ENCODE data around the gene AGO3. TPM values are rescaled to one million over a fixed set of nuclear protein-coding genes. Genes with fewer than 3 reads are reported as not detected.

AGO3 gene
- total and polyA plus RNA-seq, 7 donors, result 2.2 to 17.6 (median 10.4) TPM

GRCh38 chr1:36085126-36085525 lies 154.2 kb downstream of the AGO3 start:
- WGBS, 3 donors, result 74 to 88% (median 77%) methylated on average over 9 of the region's 9 CpGs
- TF ChIP-seq CTCF (IDR thresholded peaks at IDR 0.05), result no peak
- intact Hi-C loops (cut with DNase I), result no loop called here

GRCh38 chr1:36085686-36086526 lies 155.0 kb downstream of the AGO3 start:
- WGBS, 3 donors, result 88 to 89% (median 88%) methylated on average over 29 of the region's 29 CpGs
- no peak overlapping the region for H3K4me3 ChIP-seq
- ATAC-seq (no peak), DNase-seq (no peak)
- peaks cover 19% of the 10 kb centered on the region for H3K4me1 ChIP-seq
- TF ChIP-seq CTCF (IDR thresholded peaks at IDR 0.05), result no peak
- intact Hi-C loops (cut with DNase I), result no loop called here
- H3K27ac ChIP-seq, result no peak overlapping the region
- H3K9me3 ChIP-seq, result no peaks in the 10 kb centered on the region
- H3K27me3 ChIP-seq (ENCODE audit: insufficient read depth in 3 of 3, low read length in 2 of 3), result peaks cover 0 to 45% (median 4%) of the 10 kb centered on the region in 3 donors
- H3K36me3 ChIP-seq (ENCODE audit: insufficient read depth in 1 of 2, low read depth in 1 of 2), result peaks cover 0 to 4% of the 10 kb centered on the region in 2 donors

More at GRCh38 chr1:36085126-36085525, 154.2 kb downstream of the AGO3 start:
- Histone ChIP-seq H3K9me3 (no peaks in the 10 kb centered on the region), H3K27me3 (ENCODE audit: insufficient read depth in 3 of 3, low read length in 2 of 3) (peaks cover 0 to 45% (median 4%) of the 10 kb centered on the region in 3 donors), H3K4me3 (no peak overlapping the region), H3K36me3 (ENCODE audit: insufficient read depth in 1 of 2, low read depth in 1 of 2) (no peaks in the 10 kb centered on the region), H3K27ac (no peak overlapping the region), H3K4me1 (peaks cover 11% of the 10 kb centered on the region)
- no peak for ATAC-seq
- DNase-seq, result no peak

GRCh38 chr1:36086529-36087232 lies 155.8 kb downstream of the AGO3 start:
- peaks cover 0 to 42% (median 4%) of the 10 kb centered on the region in 3 donors for H3K27me3 ChIP-seq (ENCODE audit: insufficient read depth in 3 of 3, low read length in 2 of 3)
- WGBS, 3 donors, result 84 to 87% (median 86%) methylated on average over 12 of the region's 12 CpGs
- TF ChIP-seq CTCF (IDR thresholded peaks at IDR 0.05), result no peak
- H3K4me3 ChIP-seq, result no peak overlapping the region
- H3K27ac ChIP-seq, result no peak overlapping the region
- H3K36me3 ChIP-seq (ENCODE audit: insufficient read depth in 1 of 2, low read depth in 1 of 2), result peaks cover 0 to 12% of the 10 kb centered on the region in 2 donors
- peaks cover 22% of the 10 kb centered on the region for H3K4me1 ChIP-seq
- ATAC-seq (no peak), DNase-seq (no peak)
- H3K9me3 ChIP-seq, result no peaks in the 10 kb centered on the region
- intact Hi-C loops (cut with DNase I), result no loop called here

- peaks cover 22% of the 10 kb centered on the region for H3K4me1 ChIP-seq
- 89 to 90% (median 90%) methylated on average over 31 of the region's 31 CpGs for WGBS, 3 donors
- H3K9me3 ChIP-seq, result no peaks in the 10 kb centered on the region
- H3K36me3 ChIP-seq (ENCODE audit: insufficient read depth in 1 of 2, low read depth in 1 of 2), result peaks cover 0 to 20% of the 10 kb centered on the region in 2 donors
- intact Hi-C loops (cut with DNase I), result no loop called here
- H3K27me3 ChIP-seq (ENCODE audit: insufficient read depth in 3 of 3, low read length in 2 of 3), result peaks cover 0 to 34% (median 4%) of the 10 kb centered on the region in 3 donors
- H3K4me3 ChIP-seq, result no peak overlapping the region
- no peak for ATAC-seq
- TF ChIP-seq CTCF (IDR thresholded peaks at IDR 0.05), result no peak
- no peak for DNase-seq
- no peak overlapping the region for H3K27ac ChIP-seq
Observed at GRCh38 chr1:36087233-36088123, 156.6 kb downstream of the AGO3 start.
